GM21447 (cell line): ENCODE results near the gene ZNF573.
A peak's percentile ranks its signal among the peaks of the same experiment; 100 is the strongest.
"Not testable (repeated sequence)": the region's sequence is repeated elsewhere in the genome, so short reads cannot be mapped to it uniquely, and the experiment has no call there.

Source experiments
- ATAC-seq: cut with Tn5 transposase; IDR thresholded peaks from one replicate; pipeline ENCODE4 v1.9.1; 2021; ENCODE audit not compliant: unreplicated experiment

The ZNF573 gene

DNA sequence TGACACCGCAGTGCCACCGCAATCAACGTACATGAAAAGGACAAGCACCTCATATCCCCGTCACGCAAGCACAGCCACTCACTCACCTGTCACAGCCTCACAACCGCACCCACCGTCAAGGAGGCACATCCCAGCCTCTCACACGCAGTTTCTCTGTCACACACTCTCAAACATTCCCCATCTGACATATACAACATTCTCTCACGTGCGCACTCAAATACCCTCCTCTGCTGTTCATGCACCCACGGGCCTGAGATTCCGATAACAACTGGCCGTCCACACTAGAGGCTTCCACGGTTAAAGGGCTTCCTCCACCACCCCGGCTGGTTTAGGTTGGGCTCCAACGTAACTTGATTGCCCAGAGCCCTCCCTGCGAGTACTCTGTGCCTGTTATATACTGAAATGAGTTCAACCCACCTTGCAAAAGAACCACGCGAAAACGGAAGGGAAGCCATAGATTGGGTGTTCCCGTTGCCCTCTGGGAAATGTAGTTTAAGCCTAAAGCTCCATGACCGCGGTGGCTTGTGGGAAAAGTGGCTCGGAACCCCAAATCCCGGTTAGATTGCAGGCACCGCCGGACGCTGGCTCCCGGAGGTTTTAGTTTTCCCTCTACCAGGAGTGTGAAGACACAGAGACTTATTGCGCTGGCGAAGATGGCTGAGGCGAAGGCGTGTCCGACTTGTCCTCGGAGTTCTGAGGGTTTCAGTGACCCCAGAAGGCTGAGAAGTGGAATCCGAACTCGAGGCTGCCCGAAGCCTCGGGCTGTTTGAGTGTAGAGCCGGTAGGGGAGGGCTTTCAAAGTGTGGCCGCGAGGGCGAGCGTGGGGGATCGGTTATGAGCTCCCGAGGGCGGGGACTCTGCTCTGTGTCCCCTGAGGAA is at the start of gene ZNF573:
TSS of gene ZNF573 (minus strand) at position 460 of the 879 bp plus-strand sequence. CDS start 5,857 bp downstream, outside the sequence.
- peak; percentile 84 for ATAC-seq

- no peak for ATAC-seq
These were observed 38.0 kb upstream of the ZNF573 start for GRCh38 chr19:37817180-37817981.

GRCh38 chr19:37815611-37816010 is 36.2 kb upstream of the ZNF573 start:
- not testable (repeated sequence) for ATAC-seq

GRCh38 chr19:37813340-37813739 is 34.0 kb upstream of the ZNF573 start:
- no peak for ATAC-seq

- no peak for ATAC-seq
These were observed 30.0 kb upstream of the ZNF573 start for GRCh38 chr19:37809366-37809765.

GRCh38 chr19:37803249-37803840 is 24.0 kb upstream of the ZNF573 start:
- no peak for ATAC-seq

GRCh38 chr19:37790244-37790925 is 11.0 kb upstream of the ZNF573 start:
- no peak for ATAC-seq

GRCh38 chr19:37778613-37779126 is 716 bp downstream of the ZNF573 start:
- ATAC-seq = peak; percentile 13

- ATAC-seq = no peak
These were observed 8.4 kb downstream of the ZNF573 start for GRCh38 chr19:37770985-37771384.

DNA sequence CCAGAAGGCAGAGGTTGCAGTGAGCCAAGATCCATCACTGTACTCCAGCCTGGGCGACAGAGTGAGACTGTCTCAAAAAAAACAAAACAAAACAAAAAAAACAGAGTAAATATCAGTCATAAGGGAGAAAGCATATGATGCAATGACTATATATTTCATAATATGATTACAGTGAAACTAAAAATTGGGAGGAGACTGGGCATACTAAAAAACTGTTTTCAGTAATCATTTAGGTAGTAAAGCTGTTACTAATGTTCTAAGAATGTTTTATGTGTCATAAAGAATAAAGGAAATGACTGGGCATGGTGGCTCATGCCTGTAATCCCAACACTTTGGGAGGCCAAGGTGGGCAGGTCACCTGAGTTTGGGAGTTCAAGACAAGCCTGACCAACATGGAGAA is 15.9 kb downstream of the ZNF573 start:
- ATAC-seq = no peak

DNA sequence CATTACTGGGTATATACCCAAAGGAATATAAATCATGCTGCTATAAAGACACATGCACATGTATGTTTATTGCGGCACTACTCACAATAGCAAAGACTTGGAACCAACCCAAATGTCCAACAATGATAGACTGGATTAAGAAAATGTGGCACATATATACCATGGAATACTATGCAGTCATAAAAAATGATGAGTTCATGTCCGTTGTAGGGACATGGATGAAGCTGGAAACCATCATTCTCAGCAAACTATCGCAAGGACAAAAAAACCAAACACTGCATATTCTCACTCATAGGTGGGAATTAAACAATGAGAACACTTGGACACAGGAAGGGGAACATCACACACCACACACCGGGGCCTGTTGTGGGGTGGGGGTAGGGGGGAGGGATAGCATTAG is 21.7 kb downstream of the ZNF573 start:
- not testable (repeated sequence) for ATAC-seq

GRCh38 chr19:37738371-37738770 is 41.0 kb downstream of the ZNF573 start:
- no peak for ATAC-seq

GRCh38 chr19:37725181-37725580 is 54.2 kb downstream of the ZNF573 start:
- no peak for ATAC-seq

- no peak for ATAC-seq
These were observed 59.5 kb downstream of the ZNF573 start for GRCh38 chr19:37719927-37720265.

- peak; percentile 94 for ATAC-seq
These were observed 60.1 kb downstream of the ZNF573 start, which contains the start of gene ZNF607 for GRCh38 chr19:37719111-37719926. Gene ZNF607 (minus strand): TSS chr19:37719761. CDS start chr19:37711618, 8,143 bp downstream.

- no peak for ATAC-seq
These were observed 61.1 kb downstream of the ZNF573 start for GRCh38 chr19:37718304-37718703.

- no peak for ATAC-seq
These were observed 63.2 kb downstream of the ZNF573 start for GRCh38 chr19:37716140-37716539.

GRCh38 chr19:37706052-37706605 is 73.3 kb downstream of the ZNF573 start:
- no peak for ATAC-seq

GRCh38 chr19:37699057-37699456 is 80.3 kb downstream of the ZNF573 start:
- no peak for ATAC-seq

DNA sequence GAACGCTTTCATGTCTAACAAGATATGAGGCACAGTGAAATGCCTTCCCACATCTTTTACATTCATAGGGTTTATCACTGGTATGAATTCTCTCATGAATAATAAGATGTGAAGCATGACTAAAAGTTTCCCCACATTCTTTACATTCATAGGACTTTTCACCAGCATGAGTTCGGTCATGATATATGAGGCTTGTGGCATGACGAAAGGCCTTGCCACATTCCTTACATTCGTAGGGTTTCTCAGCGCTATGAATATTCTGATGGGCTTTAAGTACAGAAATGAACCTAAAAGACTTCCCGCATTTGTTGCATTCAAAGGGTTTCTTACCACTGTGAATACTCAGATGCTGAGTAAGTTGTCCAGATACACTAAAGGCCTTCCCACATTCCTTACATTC is 81.2 kb downstream of the ZNF573 start:
- no peak for ATAC-seq
